BE2C (cell line): ENCODE data around the gene ARHGAP5.

Source experiments
- DNase-seq: peaks from one replicate; pipeline ENCODE4 v3.0.0-alpha.2; 2020
- H3K27me3 ChIP-seq: fragments of 250-450 bp; sonication (Bioruptor Pico); 2 replicates; pipeline ENCODE4 v1.5.1; 2020; ENCODE audit warnings: mild to moderate bottlenecking
- H3K36me3 ChIP-seq: fragments of 250-450 bp; sonication (Bioruptor Pico); 2 replicates; pipeline ENCODE4 v1.5.1; 2020; ENCODE audit warnings: mild to moderate bottlenecking
- H3K4me1 ChIP-seq: fragments of 250-450 bp; sonication (Bioruptor Pico); 2 replicates; pipeline ENCODE4 v1.5.1; 2020
- H3K4me3 ChIP-seq: 2 replicates; pipeline ENCODE4 v1.5.1; 2011; ENCODE audit warnings: low read depth, low read length
- H3K9me3 ChIP-seq: fragments of 250-450 bp; sonication (Bioruptor Pico); 2 replicates; pipeline ENCODE4 v1.5.1; 2020
- TF ChIP-seq, protein P1 (sequence below): IDR thresholded peaks from 2 replicates; pipeline ENCODE4 v1.5.1; 2012; ENCODE audit warnings: mild to moderate bottlenecking, low read depth, low read length

Gene ARHGAP5

DNA sequence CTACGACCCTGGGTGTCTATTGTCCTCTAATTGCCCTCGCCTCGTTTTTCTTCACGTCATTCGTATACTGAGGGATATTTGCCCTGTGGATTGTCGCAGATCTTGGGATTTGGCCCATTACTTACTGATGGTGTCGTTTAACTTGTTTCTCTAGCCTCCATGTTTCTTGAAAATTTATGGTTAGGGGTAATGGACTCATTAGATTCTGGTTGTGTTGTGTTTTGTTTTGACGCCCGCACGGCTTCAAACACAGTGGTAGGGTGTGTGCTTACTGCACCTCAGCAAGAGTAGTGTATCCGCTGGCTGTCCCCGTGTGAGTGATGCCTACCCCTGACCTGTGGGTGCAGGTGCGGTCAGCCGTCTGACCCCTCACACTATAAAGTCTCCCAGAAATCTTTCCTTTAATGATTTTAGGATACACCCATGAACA is 126.8 kb downstream of the ARHGAP5 start:
- TF ChIP-seq, protein P1, sequence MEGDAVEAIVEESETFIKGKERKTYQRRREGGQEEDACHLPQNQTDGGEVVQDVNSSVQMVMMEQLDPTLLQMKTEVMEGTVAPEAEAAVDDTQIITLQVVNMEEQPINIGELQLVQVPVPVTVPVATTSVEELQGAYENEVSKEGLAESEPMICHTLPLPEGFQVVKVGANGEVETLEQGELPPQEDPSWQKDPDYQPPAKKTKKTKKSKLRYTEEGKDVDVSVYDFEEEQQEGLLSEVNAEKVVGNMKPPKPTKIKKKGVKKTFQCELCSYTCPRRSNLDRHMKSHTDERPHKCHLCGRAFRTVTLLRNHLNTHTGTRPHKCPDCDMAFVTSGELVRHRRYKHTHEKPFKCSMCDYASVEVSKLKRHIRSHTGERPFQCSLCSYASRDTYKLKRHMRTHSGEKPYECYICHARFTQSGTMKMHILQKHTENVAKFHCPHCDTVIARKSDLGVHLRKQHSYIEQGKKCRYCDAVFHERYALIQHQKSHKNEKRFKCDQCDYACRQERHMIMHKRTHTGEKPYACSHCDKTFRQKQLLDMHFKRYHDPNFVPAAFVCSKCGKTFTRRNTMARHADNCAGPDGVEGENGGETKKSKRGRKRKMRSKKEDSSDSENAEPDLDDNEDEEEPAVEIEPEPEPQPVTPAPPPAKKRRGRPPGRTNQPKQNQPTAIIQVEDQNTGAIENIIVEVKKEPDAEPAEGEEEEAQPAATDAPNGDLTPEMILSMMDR: no peak
- no peaks in the 10 kb centered on the region for H3K36me3 ChIP-seq
- H3K9me3 ChIP-seq: no peaks in the 10 kb centered on the region
- peak overlapping the region; percentile 67 for H3K4me3 ChIP-seq
- H3K4me1 ChIP-seq: peaks cover 5% of the 10 kb centered on the region; the same call in 1 of the 2 replicates
- H3K27me3 ChIP-seq: no peaks in the 10 kb centered on the region
- DNase-seq: no peak

DNA sequence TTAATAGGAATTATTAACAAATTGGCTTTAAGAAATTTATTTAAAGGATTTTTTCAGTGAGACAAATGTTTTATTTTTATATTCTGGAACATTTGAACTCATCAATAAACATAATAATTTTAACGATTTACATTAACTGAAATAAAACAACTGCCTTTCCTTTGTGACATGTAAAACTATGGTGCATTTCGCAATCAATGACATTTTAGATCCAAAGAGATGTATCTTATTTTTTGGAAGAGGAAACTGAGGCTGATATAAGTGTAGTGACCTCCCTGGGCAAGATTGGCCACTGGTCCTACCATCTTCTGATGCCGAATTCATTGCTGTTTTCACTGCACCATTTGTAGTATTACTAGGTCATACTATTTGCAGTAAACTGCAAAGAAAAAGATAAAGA is 128.4 kb downstream of the ARHGAP5 start:
- H3K4me3 ChIP-seq: no peak overlapping the region
- no peaks in the 10 kb centered on the region for H3K9me3 ChIP-seq
- no peaks in the 10 kb centered on the region for H3K36me3 ChIP-seq
- TF ChIP-seq, protein P1: no peak
- H3K4me1 ChIP-seq: peaks cover 5% of the 10 kb centered on the region; the same call in 1 of the 2 replicates
- no peaks in the 10 kb centered on the region for H3K27me3 ChIP-seq
- no peak for DNase-seq

DNA sequence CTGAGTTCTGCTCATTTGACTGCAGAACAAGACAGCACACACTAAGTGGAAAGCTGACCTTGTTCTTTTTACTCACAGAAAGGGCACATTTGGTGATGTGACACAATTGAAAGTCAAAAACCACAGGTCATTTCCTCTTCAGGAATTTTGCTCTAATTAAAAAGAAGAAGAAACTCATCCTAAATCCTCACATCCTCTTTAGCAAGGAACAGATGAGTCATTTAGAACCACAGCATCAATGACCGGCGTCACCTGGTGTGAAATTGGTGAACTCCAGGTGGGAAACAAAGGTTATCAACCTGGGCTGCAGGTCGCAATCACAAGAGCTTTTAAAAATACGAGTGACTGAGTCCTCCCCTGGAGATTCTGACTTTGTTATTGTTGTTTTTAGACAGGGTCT is 128.9 kb downstream of the ARHGAP5 start:
- Histone ChIP-seq H3K9me3 (no peaks in the 10 kb centered on the region), H3K4me3 (no peak overlapping the region), H3K4me1 (peaks cover 5% of the 10 kb centered on the region; the same call in 1 of the 2 replicates), H3K27me3 (no peaks in the 10 kb centered on the region), H3K36me3 (no peaks in the 10 kb centered on the region)
- TF ChIP-seq, protein P1: no peak
- DNase-seq: no peak

DNA sequence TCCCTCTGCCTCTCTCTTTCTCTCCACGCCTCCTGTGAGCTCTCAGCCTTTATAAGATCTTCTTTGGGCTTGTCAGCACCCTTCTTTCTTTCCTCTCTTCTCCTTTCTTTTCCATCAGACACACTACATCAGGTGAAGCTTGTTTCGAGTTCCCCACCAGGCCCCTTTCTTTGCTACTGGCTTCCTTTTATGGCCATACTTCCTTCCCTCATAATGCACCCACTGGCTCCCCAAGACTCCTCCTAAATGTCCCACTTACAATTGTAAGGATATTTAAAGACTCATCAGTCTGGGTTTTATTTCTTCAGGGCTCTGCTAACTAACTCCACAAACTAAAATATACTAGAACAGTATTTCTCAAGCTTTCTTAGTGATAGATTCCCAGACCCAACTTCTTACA is 129.4 kb downstream of the ARHGAP5 start:
- no peaks in the 10 kb centered on the region for H3K36me3 ChIP-seq
- H3K4me1 ChIP-seq: peaks cover 5% of the 10 kb centered on the region; the same call in 1 of the 2 replicates
- H3K4me3 ChIP-seq: no peak overlapping the region
- no peaks in the 10 kb centered on the region for H3K9me3 ChIP-seq
- TF ChIP-seq, protein P1: no peak
- DNase-seq: no peak
- no peaks in the 10 kb centered on the region for H3K27me3 ChIP-seq

DNA sequence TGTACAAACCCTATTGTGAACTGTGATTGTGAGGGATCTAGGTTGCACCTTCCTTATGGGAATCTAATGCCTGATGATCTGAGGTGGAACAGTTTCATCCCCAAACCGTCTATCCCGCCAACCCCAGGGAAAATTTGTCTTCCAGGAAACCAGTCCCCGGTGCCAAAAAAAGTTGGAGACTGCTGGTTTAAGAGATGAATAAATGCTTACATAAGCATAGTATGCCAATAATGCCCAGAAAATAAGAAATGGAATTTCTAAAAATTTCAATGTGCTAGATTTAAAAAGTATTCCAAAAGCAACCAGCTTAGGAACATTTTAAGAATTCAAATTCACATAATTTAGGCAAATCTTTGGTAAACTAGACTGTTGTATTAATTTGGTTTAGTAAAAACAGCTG is 131.4 kb downstream of the ARHGAP5 start:
- TF ChIP-seq, protein P1: no peak
- peaks cover 5% of the 10 kb centered on the region; the same call in 1 of the 2 replicates for H3K4me1 ChIP-seq
- DNase-seq: no peak
- no peaks in the 10 kb centered on the region for H3K27me3 ChIP-seq
- no peak overlapping the region for H3K4me3 ChIP-seq
- H3K36me3 ChIP-seq: no peaks in the 10 kb centered on the region
- no peaks in the 10 kb centered on the region for H3K9me3 ChIP-seq
